ENCODE data around the gene TIMM17B.
A peak's percentile ranks its signal among the peaks of the same experiment; 100 is the strongest.

The TIMM17B gene

GRCh38 chrX:48897625-48898306 lies at the start of gene TIMM17B, which contains the start of gene PQBP1:
TSS of gene TIMM17B (minus strand) at chrX:48897768. CDS start at chrX:48897749, 19 bp downstream.
TSS of gene PQBP1 (plus strand) at chrX:48897930. CDS start at chrX:48898510, 580 bp downstream.
- peak; percentile 88 for FAIRE-seq

DNA sequence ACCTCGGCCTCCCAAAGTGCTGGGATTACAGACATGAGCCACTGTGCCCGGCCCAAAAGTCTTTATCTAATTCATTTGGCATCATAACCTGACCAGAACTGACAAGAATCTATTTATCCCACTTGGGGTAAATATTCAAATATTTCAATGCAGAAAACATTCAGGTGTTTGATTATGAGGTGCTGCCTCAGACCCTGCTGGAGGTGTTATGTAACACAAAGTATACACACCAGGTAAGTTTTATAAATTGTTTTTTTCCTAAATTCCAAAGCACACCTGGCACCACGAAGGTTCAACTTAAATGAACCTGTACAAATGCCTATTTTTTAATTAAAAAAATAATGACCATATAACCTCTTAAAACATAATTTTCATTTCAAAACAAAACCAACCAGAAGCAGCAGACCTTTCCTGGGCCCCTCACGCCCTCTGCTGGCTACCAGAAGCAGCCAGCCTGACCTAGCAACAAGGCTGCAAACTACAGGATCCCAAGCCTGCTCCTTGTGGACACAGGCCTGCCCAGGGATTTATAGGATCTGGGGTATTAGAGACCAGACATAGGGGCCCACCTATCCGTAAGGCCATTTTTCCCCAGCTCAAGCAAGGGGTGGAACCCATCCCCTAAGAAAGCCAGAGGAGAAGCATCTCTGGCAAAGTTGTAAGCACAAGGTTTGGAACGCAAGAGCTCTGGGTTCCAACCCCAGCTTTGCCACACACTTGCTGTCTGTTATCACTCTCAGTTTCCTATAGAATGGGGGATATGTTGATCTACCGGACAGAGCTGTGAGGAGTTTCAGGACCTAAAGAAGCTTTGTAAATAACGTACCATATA lies 48.2 kb upstream of the TIMM17B start:
- peak; percentile 91 for FAIRE-seq

- no peak for FAIRE-seq
Measured at GRCh38 chrX:48942895-48943294, 45.3 kb upstream of the TIMM17B start.

- no peak for FAIRE-seq
Measured at GRCh38 chrX:48940404-48940955, 42.9 kb upstream of the TIMM17B start.

DNA sequence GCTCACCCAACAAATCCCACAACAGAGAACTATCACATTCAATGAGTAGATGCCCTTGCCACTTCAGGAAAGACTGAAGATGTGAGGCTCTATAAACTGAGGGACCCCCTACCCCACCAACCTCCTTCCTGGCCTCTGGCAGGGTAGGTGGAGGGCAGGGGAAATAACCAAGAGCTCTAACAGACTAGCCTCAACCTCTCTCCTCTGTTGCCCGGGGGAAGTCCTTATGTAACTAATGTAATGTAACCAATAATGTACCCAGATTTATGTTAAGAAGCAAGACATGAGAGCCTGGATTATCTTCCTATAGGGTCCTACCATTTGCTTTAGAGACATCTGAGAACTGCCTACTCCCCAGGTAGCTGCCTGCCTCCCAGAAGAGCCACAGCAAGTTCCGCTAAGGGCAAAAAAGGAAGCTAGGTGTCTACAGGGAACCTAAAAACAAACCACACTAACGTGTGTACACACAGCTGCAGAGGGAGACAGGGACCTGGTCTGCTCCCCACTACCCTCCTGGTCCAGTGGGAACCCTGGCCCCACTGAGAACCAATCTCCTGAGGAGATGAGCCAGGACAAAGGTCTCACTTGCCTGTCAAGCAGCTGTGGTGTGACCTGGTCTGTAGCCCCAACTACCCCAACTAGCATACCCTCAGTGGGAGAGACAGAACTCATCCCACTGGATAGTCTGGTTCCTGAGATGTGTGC lies 42.1 kb upstream of the TIMM17B start:
- no peak for FAIRE-seq

- FAIRE-seq, result no peak
Measured at GRCh38 chrX:48938721-48939425, 41.3 kb upstream of the TIMM17B start.

DNA sequence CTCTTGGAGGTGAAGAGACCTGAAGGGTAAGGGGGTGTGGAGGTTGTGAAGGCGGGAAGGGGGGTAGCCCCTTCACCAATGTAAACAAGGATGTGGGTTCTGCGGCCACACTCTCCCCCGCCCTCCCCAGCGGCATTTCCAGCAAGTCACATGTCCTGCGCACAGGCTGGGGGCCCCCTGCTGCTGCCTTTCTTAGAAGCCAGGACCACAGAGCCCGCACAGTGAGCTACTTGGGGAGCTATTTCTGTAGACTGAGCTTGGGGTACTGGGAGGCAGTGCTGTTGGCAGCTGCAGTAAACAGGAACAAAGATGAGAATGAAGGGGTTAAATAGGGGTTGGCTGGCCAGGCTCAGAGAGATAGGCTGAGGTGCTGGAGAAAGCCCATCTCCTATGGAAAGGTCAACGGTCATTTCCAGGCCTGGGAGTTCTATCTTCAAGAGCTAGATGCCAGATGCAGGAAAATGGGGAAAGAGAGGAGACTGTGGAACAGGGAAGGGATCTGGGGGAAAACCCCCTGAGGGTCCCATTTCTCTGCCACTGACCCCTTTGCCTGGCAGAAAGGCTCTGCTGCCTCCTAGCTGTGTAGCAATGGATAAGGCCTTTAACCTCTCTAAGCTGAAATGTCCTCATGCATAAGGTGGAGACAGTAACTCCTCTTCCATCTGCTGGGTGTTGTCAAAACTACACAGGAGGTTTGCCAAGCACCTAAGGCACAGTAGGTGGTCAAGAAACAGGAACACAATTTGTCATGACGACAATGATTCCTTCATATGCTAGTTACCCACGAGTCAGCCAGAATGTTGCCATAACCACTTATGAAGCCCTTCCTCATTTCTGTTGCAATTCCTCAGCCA lies 39.7 kb upstream of the TIMM17B start:
- no peak for FAIRE-seq

DNA sequence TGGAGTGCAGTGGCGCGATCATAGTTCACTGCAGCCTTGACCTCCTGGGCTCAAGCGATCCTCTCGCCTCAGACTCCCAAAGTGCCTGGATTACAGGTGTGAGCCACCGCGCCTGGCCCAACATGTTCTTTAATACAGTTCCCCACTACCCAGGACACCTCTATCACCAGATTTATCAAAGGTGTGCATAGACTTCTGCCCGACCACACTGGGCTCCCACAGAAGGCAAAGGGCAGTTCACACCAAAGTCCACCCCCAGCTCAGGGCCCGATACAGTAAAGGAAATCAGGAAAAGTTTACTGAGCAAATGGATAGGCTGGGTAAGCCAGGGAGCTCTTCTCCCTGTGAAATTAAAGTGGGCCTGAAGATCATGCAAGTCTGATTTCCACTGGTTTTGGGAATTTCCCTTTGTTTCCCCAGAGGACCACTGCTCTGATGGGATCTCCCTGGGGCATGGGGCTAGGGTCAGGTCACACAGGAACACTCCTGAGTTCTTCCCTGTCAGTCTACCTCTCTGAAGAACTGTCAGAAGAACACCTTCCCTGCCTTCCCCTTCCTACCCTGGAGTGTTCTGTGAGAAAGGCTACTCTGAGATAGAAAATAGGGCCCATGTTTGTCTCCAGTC lies 39.0 kb upstream of the TIMM17B start:
- no peak for FAIRE-seq

DNA sequence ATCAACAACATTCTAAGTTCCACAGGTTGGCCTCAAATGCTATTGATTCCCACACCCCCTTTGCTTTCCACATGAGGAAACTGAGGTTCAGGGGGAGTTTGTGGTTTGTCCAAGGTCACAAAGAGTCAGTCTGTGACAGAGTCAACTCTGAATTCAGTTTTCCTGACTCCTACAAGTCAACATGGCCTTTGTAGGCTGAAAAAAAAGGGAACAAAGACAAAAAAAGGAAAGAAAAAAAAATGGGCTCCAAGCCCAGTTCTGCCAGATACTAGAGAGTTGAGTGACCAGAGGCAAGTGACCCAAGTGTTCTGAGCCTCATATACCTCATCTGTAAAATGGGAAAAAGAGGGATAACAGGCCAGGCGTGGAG lies 37.7 kb upstream of the TIMM17B start:
- no peak for FAIRE-seq

DNA sequence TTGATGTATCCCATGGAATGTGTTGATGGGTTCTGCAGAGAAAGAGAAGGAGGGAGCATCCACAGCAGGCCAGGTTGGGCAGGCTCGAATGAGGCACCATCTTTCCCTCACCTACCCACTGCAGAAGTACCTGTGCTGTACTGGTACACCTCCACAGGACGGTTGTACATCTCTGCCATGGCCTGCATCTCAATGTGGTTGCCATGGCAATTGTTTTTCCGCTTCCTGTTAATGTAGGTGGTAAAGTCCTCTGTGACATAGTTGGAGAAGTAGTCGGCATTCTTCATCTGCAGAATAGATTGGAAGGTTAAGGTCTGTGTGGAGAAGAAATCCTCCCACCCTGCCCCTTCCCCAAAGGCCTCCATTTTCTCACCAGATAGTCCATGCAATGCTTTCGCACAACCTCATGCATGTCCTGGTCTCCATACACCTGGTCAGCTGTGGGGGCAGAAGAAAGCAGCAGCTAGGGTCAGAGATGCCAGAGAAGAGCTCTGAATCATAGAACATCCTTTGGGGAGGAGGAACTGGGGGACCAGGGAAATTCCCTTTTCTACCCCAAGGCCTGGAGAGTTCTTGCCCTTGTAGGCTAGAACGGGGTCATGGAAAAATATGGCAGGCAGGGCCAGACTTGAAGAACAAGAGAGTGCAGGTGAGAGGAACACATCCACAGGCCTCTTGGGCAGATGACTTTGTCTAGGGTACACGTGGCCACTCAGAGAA lies 37.2 kb upstream of the TIMM17B start:
- no peak for FAIRE-seq

DNA sequence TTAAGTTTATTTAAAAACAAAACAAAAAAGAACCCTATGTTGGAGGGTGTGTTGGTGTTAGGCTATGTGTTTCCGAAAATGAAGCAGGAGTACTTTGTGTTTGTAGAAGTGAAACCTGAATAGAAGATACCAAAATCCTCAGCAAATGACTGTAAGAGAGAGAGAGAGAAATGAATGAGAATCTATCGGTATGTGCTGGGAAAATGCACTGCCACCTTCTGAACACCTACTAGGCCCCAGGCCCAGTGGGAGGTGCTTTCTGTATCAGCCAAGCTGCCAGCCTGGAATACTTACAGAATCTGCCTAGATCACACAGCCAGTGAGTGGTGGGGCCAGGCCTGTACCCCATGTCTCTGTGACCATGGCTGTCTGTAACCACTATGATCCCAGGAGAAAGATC lies 36.2 kb upstream of the TIMM17B start:
- no peak for FAIRE-seq

GRCh38 chrX:48927736-48928382 lies 30.3 kb upstream of the TIMM17B start:
- FAIRE-seq, result peak; percentile 65

GRCh38 chrX:48927123-48927522 lies 29.6 kb upstream of the TIMM17B start:
- FAIRE-seq, result no peak

DNA sequence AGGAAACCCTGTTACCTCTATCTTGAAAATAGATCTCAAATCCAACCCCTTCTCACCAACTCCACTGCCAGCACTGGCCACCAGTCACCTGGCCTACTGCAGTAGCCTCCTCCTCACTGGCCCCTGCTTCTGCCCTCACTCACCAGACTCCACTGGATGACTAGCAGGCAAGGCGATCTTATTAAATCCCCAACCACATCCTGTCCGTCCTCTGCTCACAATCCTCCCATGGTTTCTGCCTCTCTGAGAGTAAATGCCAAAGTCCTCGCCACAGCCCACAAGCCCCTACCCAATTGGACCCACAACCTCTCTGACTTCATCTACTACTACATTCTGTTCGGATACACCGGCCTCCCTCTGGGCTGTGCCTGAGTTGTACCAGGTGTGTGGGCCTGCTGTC lies 26.7 kb upstream of the TIMM17B start:
- no peak for FAIRE-seq

- no peak for FAIRE-seq
Measured at GRCh38 chrX:48923771-48924170, 26.2 kb upstream of the TIMM17B start.

GRCh38 chrX:48920718-48921104 lies 23.1 kb upstream of the TIMM17B start:
- FAIRE-seq, result no peak

DNA sequence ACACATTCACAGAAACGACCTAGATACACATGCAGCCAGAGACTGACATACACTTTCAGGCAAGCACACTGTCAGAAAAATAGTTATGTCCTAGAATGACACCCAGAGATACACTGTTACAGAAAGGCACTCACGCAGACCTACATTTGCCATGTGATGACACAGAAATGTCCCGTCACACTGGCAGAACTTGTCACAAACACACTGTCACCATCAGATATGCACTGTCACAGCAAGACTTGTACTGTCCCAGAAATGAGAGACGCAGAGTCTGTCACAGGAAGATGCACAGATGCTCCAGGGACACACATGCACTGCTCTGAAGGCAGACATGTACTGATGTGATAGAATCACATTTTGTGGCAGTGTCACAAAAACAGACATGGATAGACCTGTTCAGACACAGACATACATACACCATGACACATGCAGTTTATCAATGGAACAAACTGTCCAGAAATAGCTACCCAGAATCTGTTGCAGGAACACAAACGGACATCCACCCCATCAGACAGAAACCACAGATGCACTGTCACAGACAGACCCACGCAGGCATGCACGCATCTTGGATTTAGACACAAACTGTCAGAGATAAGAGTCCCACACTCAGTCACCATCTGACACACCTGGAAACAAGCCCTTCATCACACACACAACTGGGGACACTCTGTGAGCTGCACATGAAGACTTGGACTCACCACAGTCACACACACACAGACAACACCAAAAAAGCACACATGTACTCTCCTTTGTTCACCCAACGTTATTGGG lies 22.6 kb upstream of the TIMM17B start:
- FAIRE-seq, result no peak

DNA sequence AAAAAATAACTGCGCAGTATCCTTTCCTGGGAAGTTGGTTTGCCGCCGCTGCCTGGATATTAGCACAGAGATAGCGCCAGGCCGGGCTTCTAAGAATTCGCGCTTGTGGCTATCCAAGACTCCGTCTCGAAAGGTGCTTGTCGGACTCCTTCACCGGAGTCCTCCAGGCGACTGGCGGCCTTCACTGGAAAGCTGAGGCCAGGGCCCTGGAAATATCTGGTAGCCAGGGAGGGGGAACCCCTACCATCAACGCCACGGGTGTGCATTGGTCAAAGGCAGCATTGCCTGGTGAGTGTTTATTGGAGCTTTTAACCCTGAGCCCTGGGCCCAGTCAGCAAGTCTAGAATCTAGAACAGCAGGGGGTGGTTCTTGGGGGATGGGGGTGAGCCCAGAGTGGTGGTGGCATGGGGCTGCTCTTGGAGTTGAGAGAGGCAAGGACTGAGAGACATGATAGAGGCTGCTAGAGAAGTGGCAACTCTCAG lies 21.8 kb upstream of the TIMM17B start:
- FAIRE-seq, result no peak

All from colon (tissue), 2 donors.